Occipital lobe (tissue), 2 donors: ENCODE data around the gene ATP1A1. TPM values are rescaled to one million over a fixed set of nuclear protein-coding genes. Genes with fewer than 3 reads are reported as not detected.

Experiments used
- DNase-seq: peaks from one replicate; lab custom pipeline; 2025; lab: John Stamatoyannopoulos, UW
- total RNA-seq: library from RNA; depleted of rRNA; stranded (reverse); fragments of >200 nt; gene quantifications from one replicate; pipeline ENCODE4 v1.2.3, GENCODE V29; 2014

Gene ATP1A1
- 91.9 TPM for total RNA-seq

DNA sequence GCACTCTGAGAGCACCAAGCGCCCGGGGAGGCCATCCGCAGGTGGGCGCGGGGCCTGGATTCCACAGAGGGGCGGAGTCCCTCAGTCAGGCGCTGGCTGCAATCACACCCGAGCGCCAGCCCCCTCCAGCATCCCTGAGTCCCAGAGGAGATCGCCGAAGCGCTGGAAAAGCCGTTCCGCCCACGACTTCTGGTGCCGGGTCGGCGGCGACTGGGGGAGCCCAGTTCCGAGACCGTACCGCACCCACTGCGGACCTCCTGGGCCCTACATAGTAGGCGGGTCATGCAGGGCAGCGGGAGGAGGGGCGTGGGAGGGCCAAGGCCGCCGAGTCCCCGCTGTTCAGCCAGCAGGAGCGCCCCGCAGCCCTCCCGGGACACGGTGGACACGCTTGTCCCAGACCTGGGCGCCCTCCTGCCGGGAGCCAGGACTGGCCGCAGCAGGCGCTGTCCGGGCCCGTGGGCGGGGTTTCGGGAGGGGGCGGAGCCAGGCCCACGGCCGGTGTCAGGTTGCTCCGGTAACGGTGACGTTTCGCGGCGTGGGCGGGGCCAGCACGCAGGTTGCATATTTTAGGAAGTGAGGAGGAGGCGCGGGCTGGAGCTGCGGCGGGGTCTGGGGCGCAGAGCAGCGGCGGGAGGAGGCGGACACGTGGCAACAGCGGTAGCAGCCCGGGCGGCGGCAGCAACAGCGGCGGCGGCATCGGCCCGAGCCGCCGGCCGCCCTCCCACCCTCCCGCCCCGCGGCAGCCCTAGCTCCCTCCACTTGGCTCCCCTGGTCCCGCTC is at the start of gene ATP1A1:
TSS of gene ATP1A1 (plus strand) at position 594 of the 780 bp plus-strand sequence. CDS start 268 bp downstream, outside the sequence.
- DNase-seq, result peak; percentile 94

DNA sequence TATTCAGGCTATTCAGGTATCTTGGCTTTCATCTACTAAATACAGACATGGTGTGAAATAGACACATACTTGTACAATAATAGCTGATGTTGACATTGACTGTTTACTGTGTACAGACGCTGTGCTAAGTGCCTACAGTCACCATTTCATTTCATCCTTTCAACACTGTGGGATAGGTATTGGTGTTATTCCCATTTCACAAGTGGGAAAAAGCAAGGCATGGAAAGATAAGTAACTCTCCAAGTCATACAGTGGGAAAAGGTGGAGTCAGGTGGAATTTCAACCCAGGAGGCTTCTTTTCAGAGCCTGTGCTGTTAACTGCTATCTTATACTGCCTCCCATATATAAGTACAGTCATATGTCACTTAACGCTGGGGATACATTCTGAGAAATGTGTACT is 49.6 kb upstream of the ATP1A1 start:
- DNase-seq, result no peak

DNA sequence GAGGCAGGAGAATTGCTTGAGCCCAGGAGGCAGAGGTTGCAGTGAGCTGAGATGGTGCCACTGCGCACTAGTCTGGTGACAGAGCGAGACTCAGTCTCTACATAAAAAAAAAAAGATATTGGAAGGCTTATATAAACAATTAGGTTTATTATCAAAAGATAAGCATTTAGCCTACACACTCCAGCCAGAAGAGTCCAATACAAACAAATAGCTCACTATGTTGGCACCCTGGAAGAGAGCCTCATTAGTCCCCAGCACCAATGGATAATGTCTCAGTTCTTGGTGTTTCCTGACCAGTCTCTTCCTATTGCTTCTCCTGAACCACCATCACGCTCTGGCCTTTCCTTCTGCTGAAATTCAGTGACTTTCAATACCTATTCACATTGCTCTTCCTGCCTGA is 48.6 kb upstream of the ATP1A1 start:
- no peak for DNase-seq

DNA sequence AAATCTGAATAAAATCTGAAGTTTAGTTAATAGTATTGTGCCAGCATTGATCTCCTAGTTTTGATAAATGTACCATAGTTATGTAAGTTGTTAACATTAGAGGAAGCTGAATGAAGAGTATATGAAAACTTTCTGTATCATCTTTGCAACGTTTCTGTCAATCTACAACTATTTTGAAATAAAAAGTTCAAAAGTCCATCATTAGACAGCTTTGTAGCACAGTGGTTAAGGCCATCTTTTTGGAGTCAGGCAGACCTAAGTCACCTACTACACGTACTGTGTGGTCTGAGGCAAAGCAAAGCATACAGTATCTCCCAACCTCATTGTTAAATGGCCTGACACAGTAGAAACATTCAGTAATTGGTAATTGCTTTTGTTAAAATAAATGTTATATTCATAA is 47.9 kb upstream of the ATP1A1 start:
- no peak for DNase-seq

DNA sequence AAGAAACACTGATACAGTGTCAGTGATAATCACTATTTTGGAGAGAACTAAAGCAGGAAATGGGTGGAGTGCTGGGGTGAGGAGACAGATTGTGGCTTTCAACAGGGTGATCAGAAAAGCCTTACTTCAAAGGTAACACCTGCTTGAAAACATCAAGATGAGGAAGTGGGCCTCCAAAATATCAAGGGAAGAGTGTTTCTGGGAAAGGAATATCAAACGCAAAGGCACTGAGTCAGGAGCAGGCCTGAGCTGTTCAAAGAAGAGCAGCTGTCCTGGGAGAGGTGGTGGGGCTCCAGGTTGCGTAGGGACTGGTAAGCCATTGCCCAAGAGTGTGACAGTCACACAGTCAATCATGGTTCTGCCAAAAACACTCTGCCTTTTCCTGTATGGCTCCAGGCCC is 47.1 kb upstream of the ATP1A1 start:
- DNase-seq, result no peak

DNA sequence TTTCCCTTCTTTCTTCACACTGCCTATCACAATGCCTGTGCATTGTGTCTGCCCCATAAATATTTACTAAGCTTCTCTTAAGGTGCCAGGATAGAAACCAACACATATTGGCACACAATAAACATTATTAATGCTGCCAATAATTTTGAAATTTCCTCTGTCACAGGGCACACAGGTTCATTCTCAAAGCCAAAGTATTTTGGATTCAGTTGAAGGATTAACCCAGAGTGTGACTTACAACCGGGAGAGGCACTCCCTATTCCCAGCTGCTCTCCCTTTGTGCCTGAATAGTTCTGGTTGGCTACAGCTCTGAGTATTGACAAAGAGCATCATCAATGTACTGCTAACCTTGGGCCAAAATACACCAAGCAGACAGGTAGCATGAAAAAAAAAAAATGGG is 46.6 kb upstream of the ATP1A1 start:
- no peak for DNase-seq

DNA sequence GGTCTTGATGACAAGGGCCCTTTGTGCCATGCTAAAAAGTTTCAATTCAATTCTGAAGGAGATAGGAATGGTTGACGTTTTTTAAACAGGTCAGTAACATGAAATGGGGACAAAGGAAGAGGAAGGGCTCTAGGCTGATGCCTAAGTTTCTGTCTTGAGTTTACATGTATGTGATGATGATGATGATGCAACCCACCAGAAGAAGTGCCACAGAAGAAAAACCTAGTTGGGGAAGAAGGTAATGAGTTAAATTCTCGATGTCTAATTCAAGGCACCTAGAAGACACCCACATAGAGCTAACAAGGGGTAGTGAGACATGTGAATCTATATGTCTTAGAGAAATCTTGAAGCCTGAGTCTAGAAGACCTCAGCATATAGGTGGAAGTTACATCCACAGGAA is 44.4 kb upstream of the ATP1A1 start:
- no peak for DNase-seq

DNA sequence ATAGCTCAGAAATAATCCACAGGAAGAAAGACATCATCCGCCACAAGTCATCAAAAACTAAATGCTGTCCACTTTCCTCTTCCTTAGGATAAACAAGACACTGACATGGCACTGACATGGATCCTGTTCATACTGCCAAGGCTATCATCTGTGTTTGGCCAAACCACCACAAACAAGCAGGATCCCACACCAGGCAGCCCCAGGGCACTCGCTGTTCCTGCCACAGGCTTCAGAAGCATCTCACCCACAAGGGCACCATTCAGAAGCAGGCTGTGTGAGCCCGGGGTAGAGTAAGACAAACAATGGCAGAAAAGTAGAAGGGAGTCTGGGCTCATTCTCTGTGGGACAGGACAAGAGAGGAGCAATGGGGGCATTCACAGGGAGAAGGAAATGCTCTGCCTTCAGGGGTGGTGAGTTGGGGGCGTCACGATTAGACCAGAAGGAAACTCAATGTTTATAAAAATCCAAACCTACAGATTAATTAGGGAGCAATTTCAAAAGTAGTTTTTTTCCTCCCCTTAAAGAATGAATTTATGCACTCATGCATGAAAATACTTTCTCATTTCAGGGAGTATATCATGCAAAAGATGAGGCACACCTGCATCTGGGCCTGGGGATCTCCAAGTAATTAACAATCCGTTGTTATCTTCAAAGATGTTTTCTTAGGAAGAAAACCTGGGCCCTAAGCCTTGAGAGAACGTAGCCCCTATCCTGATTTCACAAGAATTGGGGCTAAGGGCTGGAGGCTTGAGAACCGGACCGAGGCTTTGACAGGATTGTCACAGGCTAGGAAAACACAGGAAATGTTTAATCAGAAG is 43.3 kb upstream of the ATP1A1 start:
- DNase-seq, result peak; percentile 37

DNA sequence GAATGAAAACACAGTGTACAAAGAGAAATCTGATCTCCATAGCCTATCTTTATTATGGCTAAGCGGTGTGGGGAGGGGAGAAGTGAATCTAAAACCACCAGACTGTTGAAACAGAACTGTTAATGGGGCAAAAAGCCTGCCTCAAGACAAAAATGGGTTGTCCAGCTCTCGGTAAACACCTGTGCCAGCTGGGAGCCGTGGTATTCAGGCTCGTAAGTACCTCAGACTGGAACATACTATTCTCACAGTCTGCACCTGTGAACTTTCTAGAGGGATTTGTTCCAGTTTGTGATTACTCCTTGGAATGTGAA is 42.7 kb upstream of the ATP1A1 start:
- no peak for DNase-seq

DNA sequence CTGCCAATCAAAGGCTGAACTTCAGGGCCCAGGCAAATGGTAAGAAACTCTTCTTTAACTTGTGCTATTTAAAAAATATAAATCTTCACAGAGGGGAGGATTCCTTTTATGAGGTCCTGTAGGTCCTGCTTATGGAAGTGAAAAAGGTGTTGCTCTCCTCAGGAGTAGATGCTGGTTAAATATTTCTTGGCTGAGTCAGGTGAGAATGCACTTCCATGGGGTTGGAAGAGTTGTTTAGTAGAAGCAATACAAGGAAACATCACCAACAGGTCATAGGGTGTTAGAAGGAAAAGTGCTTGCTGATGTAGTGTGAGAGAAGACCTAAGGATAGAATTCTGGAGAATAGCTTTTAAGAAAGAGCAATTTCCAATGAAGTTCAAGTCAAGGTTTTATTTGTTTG is 42.2 kb upstream of the ATP1A1 start:
- no peak for DNase-seq

DNA sequence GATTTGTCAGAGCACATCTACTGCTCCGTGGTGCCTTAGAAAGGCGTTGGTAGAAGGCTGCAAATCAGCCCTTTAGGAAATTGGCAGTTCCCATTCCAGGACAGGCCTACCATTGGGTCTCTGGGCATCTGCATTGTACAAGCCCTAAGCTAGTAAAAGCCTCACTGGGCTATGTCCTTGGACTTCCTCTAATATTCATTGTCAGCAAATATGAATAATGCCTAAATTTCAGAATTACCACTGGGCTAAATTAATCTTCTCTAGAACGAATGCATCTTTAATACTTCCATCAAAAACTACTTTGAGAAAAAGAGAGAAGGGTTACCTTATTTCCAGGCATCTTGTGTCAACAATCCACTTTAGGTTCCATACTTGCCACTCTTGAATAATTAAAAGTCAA is 41.5 kb upstream of the ATP1A1 start:
- DNase-seq, result no peak

DNA sequence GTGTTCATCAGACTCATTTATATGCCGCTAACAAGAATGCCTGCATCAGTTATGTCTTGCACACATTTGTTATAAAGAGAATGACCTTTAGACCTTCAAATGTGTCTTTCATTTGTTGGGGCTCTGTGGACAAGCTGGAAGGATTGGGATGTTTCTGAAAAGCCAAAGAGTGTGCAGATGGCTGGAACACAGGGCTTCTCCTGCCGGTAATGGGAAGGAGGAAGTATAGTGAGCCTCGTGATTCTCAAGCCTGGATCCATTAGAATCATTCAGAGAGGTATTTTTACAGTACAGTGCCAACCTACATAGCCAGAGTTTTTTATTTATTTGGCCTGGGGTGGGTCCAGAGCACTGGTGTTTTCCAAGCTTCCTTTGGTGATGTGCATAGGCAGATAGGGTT is 40.6 kb upstream of the ATP1A1 start:
- no peak for DNase-seq

DNA sequence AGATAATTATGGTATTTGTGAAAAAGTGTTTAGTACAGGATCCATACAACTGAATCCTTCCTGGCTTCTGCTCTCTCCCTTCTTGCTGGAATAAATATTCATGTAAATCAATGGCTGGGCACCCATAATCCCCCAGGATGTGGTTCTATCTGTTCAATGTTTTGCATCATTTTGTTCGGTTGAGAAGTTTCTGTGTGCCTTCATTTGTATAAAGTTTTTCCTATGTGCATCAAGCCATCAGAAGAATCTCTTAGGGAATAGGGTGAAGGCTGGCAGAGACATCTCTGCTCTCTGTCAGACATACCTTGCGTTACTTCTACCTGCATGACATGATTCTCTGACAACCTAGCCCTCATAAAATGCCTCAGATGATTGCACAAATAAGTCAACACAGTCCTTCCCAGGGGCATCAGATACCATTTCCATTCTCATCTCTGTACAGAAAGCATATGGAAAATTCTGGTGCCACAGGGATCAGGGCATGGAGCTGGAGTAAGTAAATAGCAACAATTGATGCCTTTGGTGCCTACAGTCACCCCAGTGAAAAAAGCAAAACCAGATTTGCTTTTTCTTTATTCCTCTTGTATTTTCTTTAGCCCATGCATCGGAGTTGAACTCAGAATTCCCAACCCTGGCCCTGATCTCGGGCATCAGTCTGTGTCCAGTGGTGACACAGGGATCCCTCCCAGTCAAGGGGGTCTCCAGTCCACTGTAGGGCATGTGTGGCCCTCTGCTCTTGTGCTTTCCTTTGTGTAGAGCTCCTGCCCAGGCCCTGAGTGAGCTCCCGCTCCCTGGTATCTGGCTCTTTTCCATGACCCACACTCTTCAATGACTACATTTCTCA is 39.7 kb upstream of the ATP1A1 start:
- DNase-seq, result no peak

DNA sequence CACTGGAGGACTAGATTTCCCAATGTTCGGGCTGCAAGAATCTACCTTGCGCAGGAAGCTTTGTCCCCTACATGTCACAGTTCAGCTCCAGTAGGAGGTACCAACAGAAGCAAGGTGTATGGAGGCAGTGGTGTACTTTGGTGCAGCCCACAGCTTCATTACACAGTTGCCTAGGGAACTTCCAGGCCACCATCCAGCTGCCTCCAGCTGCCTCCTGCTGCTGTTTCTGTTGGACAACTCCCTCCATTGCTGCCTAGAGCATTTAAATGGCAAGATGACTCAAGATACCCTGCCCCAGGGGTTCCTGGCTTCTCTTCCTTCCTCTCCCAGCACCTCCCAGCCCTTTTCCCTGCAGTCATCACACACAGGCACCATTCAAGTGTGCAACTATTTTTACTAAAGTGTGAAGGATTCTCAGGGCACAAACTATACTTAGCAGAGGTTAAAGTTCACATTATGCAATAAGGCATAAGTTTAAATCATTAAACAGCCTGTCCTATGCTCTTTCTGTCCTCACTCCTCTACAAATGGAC is 39.0 kb upstream of the ATP1A1 start:
- no peak for DNase-seq

DNA sequence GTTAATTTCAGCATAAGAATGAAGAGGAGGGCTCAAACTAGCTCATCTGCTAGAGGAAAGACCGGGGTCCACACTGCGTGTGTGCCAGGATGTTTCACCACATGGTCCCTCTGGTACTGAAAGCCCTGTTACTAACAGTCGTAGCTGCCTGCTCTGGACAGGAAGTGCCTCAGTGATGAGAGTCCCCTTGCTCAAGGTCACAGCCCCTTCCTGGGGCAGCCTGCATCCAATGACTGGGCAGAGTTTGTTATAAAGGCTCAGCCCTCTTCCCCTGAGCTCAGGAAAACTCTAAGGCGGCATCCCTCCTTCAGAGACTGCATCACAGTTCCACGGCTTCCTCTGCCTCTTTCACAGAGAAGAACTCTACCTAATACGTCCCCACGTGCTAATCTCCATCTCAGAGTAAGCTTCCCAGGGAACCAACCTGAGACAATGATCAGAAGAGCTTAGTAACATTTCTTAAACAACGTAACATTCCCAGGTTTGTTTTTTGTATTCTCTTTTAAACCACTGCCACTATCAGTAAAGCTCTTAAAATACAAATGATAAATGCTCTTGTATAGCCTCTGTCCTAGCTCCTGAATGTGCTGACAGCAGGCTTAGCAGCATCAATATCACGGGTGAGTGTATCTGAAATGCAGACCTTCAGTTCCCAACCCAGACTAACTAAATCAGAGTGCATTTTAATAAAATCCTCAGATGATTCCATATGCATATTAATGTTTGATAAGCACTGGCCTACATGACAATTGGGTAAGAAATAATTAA is 38.0 kb upstream of the ATP1A1 start:
- no peak for DNase-seq

DNA sequence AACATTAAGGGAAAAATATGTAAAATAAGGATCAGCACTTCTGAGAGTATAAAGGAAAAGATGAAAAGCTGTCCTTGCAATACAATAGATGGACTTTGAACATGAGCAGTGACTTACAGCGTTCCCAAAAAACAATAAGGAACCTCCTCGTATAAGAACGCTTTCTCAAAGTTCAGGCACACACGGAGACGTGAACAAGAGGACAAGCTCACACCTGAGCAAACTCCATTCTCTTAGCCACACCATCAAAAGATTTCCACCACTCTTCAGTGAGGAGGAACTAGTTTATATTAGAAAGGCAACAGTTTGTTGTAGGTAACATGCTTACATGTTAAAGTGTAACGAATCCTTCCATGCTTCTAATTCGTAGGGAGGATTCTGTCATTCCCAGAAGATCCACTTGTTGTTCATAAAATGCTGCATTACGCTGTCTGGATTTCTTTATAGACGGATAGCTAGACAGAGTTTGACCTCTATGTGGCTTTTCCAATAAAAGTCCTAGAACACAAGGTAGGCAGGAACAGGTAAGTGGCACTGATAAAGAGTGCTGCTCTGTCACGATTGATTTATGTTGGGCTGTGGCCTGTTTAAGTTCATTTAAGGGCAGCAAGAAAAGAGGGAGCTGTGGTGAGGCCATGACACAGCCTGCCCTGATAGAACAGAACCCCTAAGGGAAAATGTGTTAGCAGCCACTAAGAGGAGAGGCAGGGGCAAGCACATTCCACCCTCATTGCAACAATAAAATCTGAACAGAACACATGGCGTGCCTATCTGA is 37.0 kb upstream of the ATP1A1 start:
- no peak for DNase-seq

DNA sequence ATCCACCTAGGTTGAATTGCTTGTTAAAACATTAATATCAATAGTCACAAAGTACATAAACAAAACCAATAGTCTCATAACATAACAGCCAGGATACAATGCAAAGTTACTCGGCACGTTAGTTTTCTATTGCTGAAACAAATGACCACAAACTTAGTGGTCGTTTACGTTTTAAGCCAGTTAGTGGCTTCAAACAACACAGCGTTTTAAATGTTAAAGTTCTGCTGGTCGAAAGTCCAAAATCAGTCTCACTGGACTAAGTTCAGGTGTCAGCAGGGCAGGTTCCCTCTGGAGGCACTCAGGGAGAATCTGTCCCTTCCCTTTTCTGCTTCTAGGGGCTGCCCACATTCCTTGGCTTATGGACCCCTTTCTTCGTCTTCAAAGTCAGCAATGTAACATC is 35.6 kb upstream of the ATP1A1 start:
- DNase-seq, result no peak

DNA sequence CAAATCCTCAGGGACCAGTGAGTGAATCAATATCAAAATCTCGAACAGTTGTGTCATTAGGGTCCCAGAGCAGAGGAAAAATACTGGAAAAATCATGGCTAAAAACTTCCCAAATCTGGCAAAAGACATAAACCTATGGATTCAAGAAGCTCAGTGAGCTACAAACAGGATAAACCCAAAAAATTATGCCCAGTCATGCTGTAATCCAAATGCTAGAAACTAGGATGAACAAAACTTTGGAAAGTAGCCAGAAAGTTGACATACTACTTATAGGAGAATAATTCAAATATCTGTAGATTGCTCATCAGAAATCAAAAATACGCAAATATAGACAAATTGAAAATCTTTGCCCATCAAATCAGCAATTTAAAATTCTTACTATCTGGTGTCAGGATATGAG is 34.6 kb upstream of the ATP1A1 start:
- DNase-seq, result no peak

DNA sequence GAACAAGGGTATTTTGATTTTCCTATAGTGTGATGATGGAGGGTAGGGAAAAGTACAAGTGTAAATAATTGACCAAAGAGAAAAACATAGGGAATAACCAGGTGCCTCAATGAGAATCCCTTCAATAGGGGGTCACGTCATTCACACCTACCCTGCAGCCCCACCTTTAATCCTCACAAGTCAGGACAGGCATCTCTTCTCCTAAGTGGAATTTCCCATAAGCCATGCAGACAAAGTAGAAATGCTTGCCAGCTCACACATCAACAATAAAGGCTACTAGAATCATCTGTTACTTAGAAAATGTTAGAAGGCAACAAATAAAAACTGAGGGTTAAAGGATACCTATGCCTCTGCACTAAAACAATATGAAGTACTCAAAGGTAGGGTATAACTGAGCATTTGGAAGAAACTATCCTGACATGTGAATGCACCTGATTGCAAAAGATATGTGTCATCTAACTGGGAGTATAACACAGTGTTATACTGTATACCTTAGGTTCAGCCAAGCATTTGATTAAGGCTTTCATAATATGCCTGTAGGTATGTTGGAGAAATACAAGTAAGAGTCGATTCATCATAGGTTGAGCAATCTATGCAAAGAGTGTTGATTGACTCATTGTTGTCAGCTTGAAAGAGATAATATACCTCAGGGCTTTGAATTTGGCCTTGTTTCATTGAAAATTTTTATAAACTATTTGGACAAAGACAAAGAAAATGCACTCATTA is 32.4 kb upstream of the ATP1A1 start:
- no peak for DNase-seq

DNA sequence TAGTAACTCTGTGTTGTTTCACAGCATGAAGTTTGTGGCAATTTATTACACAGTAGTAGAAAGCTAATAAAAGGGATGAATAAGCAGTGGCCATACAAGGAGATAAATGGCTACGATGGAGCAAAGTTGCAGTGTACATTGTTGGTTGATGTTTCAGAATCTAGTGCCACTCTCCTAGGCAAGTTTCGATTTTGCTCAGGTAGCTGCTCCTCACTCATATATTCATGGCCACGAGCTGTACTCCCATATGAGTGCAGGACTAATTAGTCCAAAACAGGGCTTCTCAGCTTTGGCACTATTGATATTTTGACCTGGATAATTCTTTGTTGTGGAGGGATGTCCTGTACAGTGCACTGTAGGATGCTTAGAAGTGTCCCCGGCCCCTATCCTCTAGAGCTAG is 30.0 kb upstream of the ATP1A1 start:
- DNase-seq, result no peak
